Naive thymus-derived CD4-positive, alpha-beta T cell (primary cell): Measurements from ENCODE around the gene GMDS. TPM values are rescaled to one million over a fixed set of nuclear protein-coding genes. Genes with fewer than 3 reads are reported as not detected.

ENCODE experiments used
- ATAC-seq: fragments of 150-1000 bp; cut with Tn5 transposase; 2 replicates; pipeline ENCODE4 v1.10.0; 2021; ENCODE audit warnings: mild to moderate bottlenecking, moderate library complexity
- CTCF ChIA-PET: fragments of 350-600 bp; sonication (Branson Sonifier 250); formaldehyde crosslinking; loops from one replicate; lab custom pipeline; 2021; ENCODE audit warnings: antibody characterized with exemption; lab: Charles Lee
- POLR2A ChIA-PET: fragments of 350-600 bp; sonication (Branson Sonifier 250); formaldehyde crosslinking; loops from one replicate; lab custom pipeline; 2021; ENCODE audit warnings: antibody characterized with exemption, inconsistent platforms; lab: Charles Lee
- DNase-seq, 9 donors: peaks; one replicate each; pipeline versions ENCODE4 v3.0.0 to v3.0.0-alpha.2; 2020 to 2022; ENCODE audit warnings: mixed read lengths in 1 of 9
- H3K27ac ChIP-seq: one replicate; pipeline ENCODE4 v1.7.0; 2013; ENCODE audit warnings: mild to moderate bottlenecking, low read depth, low read length, moderate library complexity
- H3K27me3 ChIP-seq, 2 donors: one replicate each; pipeline ENCODE4 v1.7.0; 2013; ENCODE audit warnings: low read length in 2 of 2, mild to moderate bottlenecking in 2 of 2, moderate library complexity in 2 of 2; ENCODE audit not compliant: control insufficient read depth in 2 of 2, insufficient read depth in 2 of 2
- H3K36me3 ChIP-seq, 3 experiments: 1 replicate in 2 of 3; 2 replicates in 1 of 3; pipeline ENCODE4 v1.7.0; 2013; ENCODE audit warnings: low read length in 3 of 3, mild to moderate bottlenecking in 3 of 3, moderate library complexity in 1 of 3; ENCODE audit not compliant: insufficient read depth in 3 of 3, control insufficient read depth in 2 of 3
- H3K4me1 ChIP-seq, 2 donors: one replicate each; pipeline ENCODE4 v1.7.0; 2013; ENCODE audit warnings: low read length in 2 of 2, mild to moderate bottlenecking in 2 of 2, moderate library complexity in 1 of 2; ENCODE audit not compliant: control insufficient read depth in 2 of 2, insufficient read depth in 2 of 2
- H3K4me3 ChIP-seq: 2 replicates; pipeline ENCODE4 v1.7.0; 2013; ENCODE audit warnings: mild to moderate bottlenecking, low read length
- H3K9me3 ChIP-seq, 3 experiments: 1 replicate in 2 of 3; 2 replicates in 1 of 3; pipeline ENCODE4 v1.7.0; 2013; ENCODE audit warnings: low read length in 3 of 3; ENCODE audit not compliant: control insufficient read depth in 2 of 3
- H3K27ac Mint-ChIP-seq, 9 donors: one replicate each; pipeline ENCODE4 v1.8.0; 2020 to 2022; ENCODE audit warnings: mixed read lengths in 9 of 9, mild to moderate bottlenecking in 8 of 9, moderate library complexity in 5 of 9, inconsistent platforms in 2 of 9
- H3K27me3 Mint-ChIP-seq, 5 donors: one replicate each; pipeline ENCODE4 v1.8.0; 2021 to 2022; ENCODE audit warnings: mixed read lengths in 5 of 5, mild to moderate bottlenecking in 1 of 5
- H3K36me3 Mint-ChIP-seq, 5 donors: one replicate each; pipeline ENCODE4 v1.8.0; 2020 to 2022; ENCODE audit warnings: mixed read lengths in 5 of 5, mild to moderate bottlenecking in 3 of 5, inconsistent platforms in 1 of 5
- H3K4me1 Mint-ChIP-seq, 7 donors: one replicate each; pipeline ENCODE4 v1.8.0; 2020 to 2022; ENCODE audit warnings: mixed read lengths in 7 of 7, mild to moderate bottlenecking in 3 of 7, inconsistent platforms in 1 of 7
- H3K4me3 Mint-ChIP-seq, 10 donors: one replicate each; pipeline ENCODE4 v1.8.0; 2020 to 2022; ENCODE audit warnings: mild to moderate bottlenecking in 10 of 10, mixed read lengths in 10 of 10, moderate library complexity in 6 of 10, inconsistent platforms in 2 of 10
- H3K9me3 Mint-ChIP-seq, 11 donors: one replicate each; pipeline ENCODE4 v1.8.0; 2020 to 2022; ENCODE audit warnings: mixed read lengths in 11 of 11, mild to moderate bottlenecking in 4 of 11, inconsistent platforms in 1 of 11, moderate library complexity in 1 of 11
- intact Hi-C, 2 donors: fragments of 100-400 bp; cut with micrococcal nuclease; formaldehyde crosslinking; loops; one replicate each; pipeline ENCODE4 v1.15.1; 2023
- polyA plus RNA-seq, 2 donors: library from polyadenylated mRNA; unstranded; fragments of 300-500 nt; fragmentation: Illumina TruSeq; gene quantifications; one replicate each; pipeline ENCODE4 v1.2.3, GENCODE V29; 2021
- total RNA-seq, 6 experiments: library from RNA in 5 of 6; stranded (reverse) in 5 of 6; gene quantifications; 1 replicate in 5 of 6; 2 replicates in 1 of 6; pipeline ENCODE4 v1.2.3 and lab custom pipeline; 2021 to 2026

Gene GMDS
- total and polyA plus RNA-seq, 7 experiments from 2014 or later, result 12.7 to 33.9 (median 18.3) TPM

DNA sequence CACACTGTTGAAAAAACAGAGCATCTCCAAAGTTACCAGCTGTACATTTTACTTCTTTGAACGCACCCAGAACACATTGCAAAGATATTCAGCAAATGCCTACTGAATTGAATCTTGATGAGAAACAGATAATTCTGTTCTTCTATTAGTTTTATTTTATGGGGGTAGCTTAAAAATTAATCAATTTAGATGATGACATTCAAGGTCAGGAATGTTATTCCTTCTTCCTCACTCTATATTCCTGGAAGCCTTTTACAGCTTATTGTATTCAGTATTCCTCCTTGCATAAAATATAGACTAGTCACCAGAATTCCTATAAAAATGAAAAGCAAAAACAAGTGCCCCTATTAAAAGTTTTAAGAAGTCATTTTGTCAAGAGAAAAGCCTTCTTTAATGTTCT is 21.4 kb upstream of the GMDS start:
- Mint-ChIP-seq H3K4me3 (no peak overlapping the region), H3K27ac (no peak overlapping the region), H3K27me3 (no peaks in the 10 kb centered on the region), H3K9me3 (no peaks in the 10 kb centered on the region), H3K36me3 (peaks cover 11 to 77% (median 51%) of the 10 kb centered on the region in 5 donors), H3K4me1 (peaks cover 0 to 4% (median 0%) of the 10 kb centered on the region in 7 donors)
- no peak overlapping the region for H3K27ac ChIP-seq
- no peaks in the 10 kb centered on the region for H3K4me1 ChIP-seq
- POLR2A ChIA-PET, result no interaction called here
- no peak overlapping the region for H3K4me3 ChIP-seq
- no peaks in the 10 kb centered on the region for H3K27me3 ChIP-seq
- CTCF ChIA-PET, result interaction anchor here (0.6 kb wide), 1 partner anchor 743 kb away, joined by 3 read pairs; no protein-coding TSS in a partner anchor
- ATAC-seq, result no peak
- H3K9me3 ChIP-seq, result no peaks in the 10 kb centered on the region
- intact Hi-C loops, result no loop called here
- peaks cover 0 to 49% (median 4%) of the 10 kb centered on the region in 3 experiments for H3K36me3 ChIP-seq
- DNase-seq, result no peak

DNA sequence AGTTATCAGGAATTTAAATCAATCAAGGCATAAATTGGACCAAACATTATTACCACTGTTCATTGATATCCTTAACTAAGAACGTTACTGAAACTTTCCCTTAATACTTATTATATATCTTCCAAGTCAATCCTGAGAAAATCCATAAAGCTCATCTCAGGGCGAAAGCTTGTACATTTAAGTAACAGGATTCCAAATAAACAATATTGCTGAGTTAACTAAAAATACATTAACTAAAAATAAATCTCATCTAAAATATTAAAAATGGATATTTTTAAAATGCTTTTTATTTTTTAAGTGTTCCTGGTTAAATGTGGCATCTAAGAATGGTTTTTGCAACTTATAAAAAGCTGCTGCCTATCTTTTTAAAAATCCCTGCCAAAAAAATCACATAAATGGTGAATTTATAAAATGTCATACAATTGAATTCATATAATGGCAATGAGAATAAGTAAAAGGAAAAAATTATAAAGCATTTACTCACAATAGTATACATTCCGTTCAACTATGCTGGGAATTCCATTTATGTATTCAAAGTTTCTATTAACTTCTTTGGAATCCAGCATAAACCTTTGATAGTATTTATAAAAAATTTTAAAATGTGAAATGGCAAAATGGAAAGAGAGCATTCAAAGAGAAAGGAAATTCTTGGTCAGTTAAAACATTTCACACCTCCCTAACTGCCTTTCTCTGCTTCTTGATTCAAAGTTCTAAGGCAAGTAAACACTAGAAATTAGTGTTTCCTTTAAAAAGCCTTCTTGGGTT is 20.8 kb upstream of the GMDS start:
- CTCF ChIA-PET, result interaction anchor here (0.6 kb wide), 1 partner anchor 743 kb away, joined by 3 read pairs; no protein-coding TSS in a partner anchor
- no peaks in the 10 kb centered on the region for H3K4me1 ChIP-seq
- H3K27ac ChIP-seq, result no peak overlapping the region
- H3K4me3 ChIP-seq, result no peak overlapping the region
- Mint-ChIP-seq H3K9me3 (no peaks in the 10 kb centered on the region), H3K4me3 (no peak overlapping the region), H3K4me1 (peaks cover 0 to 4% (median 2%) of the 10 kb centered on the region in 7 donors), H3K36me3 (peaks cover 11 to 79% (median 49%) of the 10 kb centered on the region in 5 donors), H3K27me3 (no peaks in the 10 kb centered on the region), H3K27ac (no peak overlapping the region)
- DNase-seq (no peak), ATAC-seq (no peak)
- intact Hi-C loops, result no loop called here
- H3K36me3 ChIP-seq, result peaks cover 0 to 43% (median 4%) of the 10 kb centered on the region in 3 experiments
- POLR2A ChIA-PET, result no interaction called here
- no peaks in the 10 kb centered on the region for H3K27me3 ChIP-seq
- H3K9me3 ChIP-seq, result no peaks in the 10 kb centered on the region

DNA sequence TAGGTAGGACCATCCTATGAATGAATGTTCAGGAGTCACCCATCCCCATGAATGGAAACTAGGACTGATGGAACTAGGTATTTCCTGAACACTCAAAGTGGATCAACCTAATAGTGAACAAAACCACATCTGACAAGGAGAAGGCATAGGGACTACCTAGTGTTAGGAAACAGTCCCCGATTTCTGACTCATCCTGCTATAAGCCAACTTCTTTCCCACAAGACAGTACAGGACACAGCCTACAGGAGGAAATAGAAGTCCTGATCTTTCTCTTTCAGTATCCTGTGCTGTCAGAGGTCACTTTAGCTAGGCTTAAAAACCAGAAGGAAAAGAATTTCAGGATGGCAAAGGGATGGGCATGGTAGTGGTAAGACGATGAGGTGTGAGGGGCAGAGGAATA is 19.5 kb upstream of the GMDS start:
- Histone ChIP-seq H3K27ac (no peak overlapping the region), H3K4me3 (no peak overlapping the region), H3K4me1 (no peaks in the 10 kb centered on the region), H3K36me3 (peaks cover 0 to 32% (median 0%) of the 10 kb centered on the region in 3 experiments), H3K27me3 (no peaks in the 10 kb centered on the region), H3K9me3 (no peaks in the 10 kb centered on the region)
- Mint-ChIP-seq H3K27me3 (no peaks in the 10 kb centered on the region), H3K9me3 (no peaks in the 10 kb centered on the region), H3K4me1 (peaks cover 0 to 5% (median 2%) of the 10 kb centered on the region in 7 donors), H3K27ac (no peak overlapping the region), H3K36me3 (peaks cover 5 to 72% (median 39%) of the 10 kb centered on the region in 5 donors), H3K4me3 (no peak overlapping the region)
- DNase-seq (no peak), ATAC-seq (no peak)
- POLR2A ChIA-PET, result no interaction called here
- intact Hi-C loops, result no loop called here
- CTCF ChIA-PET, result interaction anchor here (0.7 kb wide), 1 partner anchor 10 kb away, joined by 3 read pairs; no protein-coding TSS in a partner anchor

DNA sequence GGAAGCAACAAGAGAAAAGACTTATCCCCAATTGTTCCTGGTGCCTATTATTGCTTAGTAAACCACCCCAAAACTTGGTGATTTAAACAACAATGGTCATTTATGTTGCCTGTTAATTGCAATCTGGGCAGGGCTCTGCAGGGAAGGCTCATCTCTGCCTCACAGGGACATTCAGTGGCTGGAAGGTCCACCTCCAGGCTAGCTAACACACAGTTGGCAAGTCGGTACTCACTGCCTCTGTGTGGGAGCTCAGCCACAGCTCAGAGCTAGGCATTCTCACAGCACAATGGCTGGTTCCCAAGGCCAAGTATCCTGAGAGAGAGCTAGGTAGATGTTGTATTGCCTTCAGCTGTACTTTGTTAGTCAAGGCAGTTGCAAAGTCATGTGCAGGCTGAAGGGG is 18.5 kb upstream of the GMDS start:
- H3K36me3 ChIP-seq, result peaks cover 0 to 26% (median 0%) of the 10 kb centered on the region in 3 experiments
- no peak for ATAC-seq
- no peaks in the 10 kb centered on the region for H3K9me3 ChIP-seq
- Mint-ChIP-seq H3K4me3 (no peak overlapping the region), H3K27ac (no peak overlapping the region), H3K4me1 (peaks cover 0 to 7% (median 5%) of the 10 kb centered on the region in 7 donors), H3K9me3 (no peaks in the 10 kb centered on the region), H3K27me3 (no peaks in the 10 kb centered on the region), H3K36me3 (peaks cover 4 to 80% (median 47%) of the 10 kb centered on the region in 5 donors)
- no peak overlapping the region for H3K4me3 ChIP-seq
- POLR2A ChIA-PET, result no interaction called here
- intact Hi-C loops, result no loop called here
- H3K27me3 ChIP-seq, result no peaks in the 10 kb centered on the region
- no peaks in the 10 kb centered on the region for H3K4me1 ChIP-seq
- DNase-seq, result no peak
- H3K27ac ChIP-seq, result no peak overlapping the region
- CTCF ChIA-PET, result no interaction called here

DNA sequence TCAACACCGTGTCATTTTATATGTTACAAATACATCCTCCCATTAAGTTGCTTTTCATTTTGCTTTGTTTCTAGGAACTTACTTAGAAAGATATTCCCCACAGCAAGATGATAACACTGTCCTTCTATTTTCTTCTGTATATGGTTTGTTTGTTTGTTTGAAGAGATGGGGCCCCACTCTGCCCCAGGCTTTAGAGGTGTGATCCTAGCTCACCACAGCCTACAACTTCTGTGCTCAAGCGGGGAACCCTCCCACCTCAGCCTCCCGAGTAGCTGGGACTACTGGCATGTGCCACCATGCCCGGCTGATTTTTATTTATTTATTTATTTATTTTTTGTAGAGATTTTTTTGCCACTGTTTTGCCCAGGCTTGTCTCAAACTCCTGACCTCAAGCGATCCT is 14.2 kb upstream of the GMDS start:
- CTCF ChIA-PET, result no interaction called here
- peaks cover 14 to 87% (median 64%) of the 10 kb centered on the region in 5 donors for H3K36me3 Mint-ChIP-seq

DNA sequence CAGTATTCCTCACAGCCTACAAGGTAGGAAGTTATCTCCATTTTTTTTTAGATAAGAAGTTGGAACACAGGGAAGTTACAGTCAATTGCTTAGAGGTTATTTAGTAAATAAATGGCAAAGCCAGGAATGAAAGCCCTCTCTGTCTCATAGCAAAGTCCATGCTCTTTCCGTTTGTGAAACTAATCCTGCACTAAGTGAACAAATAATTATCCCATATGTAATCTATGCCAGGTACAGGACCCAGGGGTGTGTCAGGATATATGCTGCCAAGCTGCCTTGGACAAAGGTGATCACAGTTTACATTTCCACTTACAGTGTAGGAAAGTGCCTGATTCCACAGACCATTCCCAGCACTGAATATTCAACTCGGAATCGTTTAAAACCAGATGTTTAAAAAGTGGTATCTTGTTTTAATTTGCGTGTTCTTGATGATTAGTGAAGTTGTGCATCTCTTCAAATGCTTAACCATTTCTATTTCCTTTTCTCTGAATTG is 13.6 kb upstream of the GMDS start:
- CTCF ChIA-PET, result no interaction called here
- ATAC-seq (no peak), DNase-seq (no peak)
- H3K27me3 ChIP-seq, result no peaks in the 10 kb centered on the region
- POLR2A ChIA-PET, result no interaction called here
- Mint-ChIP-seq H3K4me3 (no peak overlapping the region), H3K36me3 (peaks cover 16 to 87% (median 63%) of the 10 kb centered on the region in 5 donors), H3K9me3 (peaks cover 0 to 11% (median 4%) of the 10 kb centered on the region in 11 donors), H3K4me1 (peaks cover 0 to 14% (median 10%) of the 10 kb centered on the region in 7 donors), H3K27ac (no peak overlapping the region), H3K27me3 (no peaks in the 10 kb centered on the region)
- H3K27ac ChIP-seq, result no peak overlapping the region
- H3K4me1 ChIP-seq, result no peaks in the 10 kb centered on the region
- intact Hi-C loops, result no loop called here
- peaks cover 0 to 5% (median 4%) of the 10 kb centered on the region in 3 experiments for H3K36me3 ChIP-seq
- no peaks in the 10 kb centered on the region for H3K9me3 ChIP-seq
- no peak overlapping the region for H3K4me3 ChIP-seq

More for the DNA sequence above, 14.2 kb upstream of the GMDS start:
- no peak overlapping the region for H3K27ac Mint-ChIP-seq
- peaks cover 0 to 14% (median 10%) of the 10 kb centered on the region in 7 donors for H3K4me1 Mint-ChIP-seq
- POLR2A ChIA-PET, result no interaction called here
- Histone ChIP-seq H3K4me3 (no peak overlapping the region), H3K36me3 (peaks cover 0 to 9% (median under 1%) of the 10 kb centered on the region in 3 experiments), H3K4me1 (no peaks in the 10 kb centered on the region), H3K27ac (no peak overlapping the region), H3K27me3 (no peaks in the 10 kb centered on the region), H3K9me3 (no peaks in the 10 kb centered on the region)
- H3K27me3 Mint-ChIP-seq, result no peaks in the 10 kb centered on the region
- intact Hi-C loops, result no loop called here
- no peak for ATAC-seq
- no peak for DNase-seq
- H3K9me3 Mint-ChIP-seq, result peaks cover 0 to 11% (median 4%) of the 10 kb centered on the region in 11 donors
- no peak overlapping the region for H3K4me3 Mint-ChIP-seq
